Mesothelial cell of epicardium (in vitro differentiated cells): ENCODE measurements around the gene NCR2. TPM values are rescaled to one million over a fixed set of nuclear protein-coding genes. Genes with fewer than 3 reads are reported as not detected.
A peak's percentile ranks its signal among the peaks of the same experiment; 100 is the strongest.

ENCODE experiments used
- DNase-seq, 2 experiments: peaks; one replicate each; pipeline ENCODE4 v3.0.0; 2021; ENCODE audit warnings: low spot score in 2 of 2; ENCODE audit not compliant: unreplicated experiment in 2 of 2
- H3K27ac Mint-ChIP-seq: 2 replicates; pipeline ENCODE4 v1.8.0; 2021; ENCODE audit warnings: mixed read lengths
- H3K27me3 Mint-ChIP-seq: 2 replicates; pipeline ENCODE4 v1.8.0; 2021; ENCODE audit warnings: low read depth, mixed read lengths
- H3K36me3 Mint-ChIP-seq: 2 replicates; pipeline ENCODE4 v1.8.0; 2021; ENCODE audit warnings: mixed read lengths
- H3K4me1 Mint-ChIP-seq: 2 replicates; pipeline ENCODE4 v1.8.0; 2021; ENCODE audit warnings: mixed read lengths
- H3K4me3 Mint-ChIP-seq: 2 replicates; pipeline ENCODE4 v1.8.0; 2021; ENCODE audit warnings: mild to moderate bottlenecking, moderate library complexity, mixed read lengths
- H3K9me3 Mint-ChIP-seq: 2 replicates; pipeline ENCODE4 v1.8.0; 2021; ENCODE audit warnings: mixed read lengths
- total RNA-seq: library from RNA; stranded (reverse); gene quantifications from 3 replicates; pipeline ENCODE4 v1.2.1, GENCODE V29; 2021
- TF ChIP-seq, protein P1 (sequence below): fragments of 200-600 bp; sonication (generic); IDR thresholded peaks from one replicate; pipeline ENCODE4 v1.5.0; 2021; ENCODE audit warnings: antibody characterized with exemption; ENCODE audit not compliant: unreplicated experiment

NCR2 gene
- total RNA-seq, 1 donor from 2014 or later: not detected

DNA sequence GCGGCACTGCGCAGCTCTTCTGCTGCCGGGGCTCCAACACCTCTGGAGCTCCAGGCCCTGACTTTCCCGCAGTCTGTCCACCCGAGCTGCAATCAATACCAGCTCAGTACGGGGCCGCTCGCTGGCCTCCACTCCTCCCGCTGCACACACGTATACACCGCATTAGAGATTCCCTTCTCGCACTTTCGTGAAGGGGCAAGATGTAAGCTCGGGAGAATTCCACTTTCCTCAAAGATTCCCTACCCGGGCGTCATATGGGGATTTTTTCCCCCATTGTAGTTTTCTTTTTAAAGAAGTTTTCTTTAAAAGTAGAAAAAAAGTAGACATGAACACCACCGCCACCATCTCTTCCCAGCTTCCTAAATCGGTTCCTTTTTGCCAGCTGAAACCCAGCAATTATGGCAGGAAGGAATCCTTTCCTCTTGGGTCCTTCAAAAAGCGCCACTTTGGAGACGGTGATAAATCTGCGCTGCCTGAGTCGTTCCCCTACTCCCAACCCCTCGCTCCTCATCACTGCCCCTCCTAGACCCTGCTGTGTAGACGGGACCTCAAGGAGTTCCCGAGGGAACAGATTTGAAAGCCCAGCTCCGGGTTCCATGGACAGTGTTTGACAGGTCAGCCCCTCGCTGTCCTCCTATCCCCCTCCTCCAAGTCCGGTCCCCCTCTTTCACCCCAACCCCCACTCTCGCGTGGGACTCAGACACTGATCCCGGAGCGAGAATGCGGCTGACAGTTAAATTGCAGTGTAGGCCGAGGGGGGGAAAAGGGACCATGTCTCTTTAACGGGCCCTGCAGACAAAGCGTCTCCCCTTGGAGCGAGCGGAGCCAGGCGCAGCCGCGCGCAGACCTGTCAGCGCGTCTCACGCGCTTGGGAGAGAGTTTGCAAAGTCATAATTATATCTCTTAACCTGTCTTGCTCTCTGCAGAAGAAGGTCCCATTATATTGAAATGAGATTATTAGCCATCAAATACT, 39.5 kb downstream of the NCR2 start:
- peaks cover 55% of the 10 kb centered on the region for H3K4me1 Mint-ChIP-seq
- TF ChIP-seq, protein P1, sequence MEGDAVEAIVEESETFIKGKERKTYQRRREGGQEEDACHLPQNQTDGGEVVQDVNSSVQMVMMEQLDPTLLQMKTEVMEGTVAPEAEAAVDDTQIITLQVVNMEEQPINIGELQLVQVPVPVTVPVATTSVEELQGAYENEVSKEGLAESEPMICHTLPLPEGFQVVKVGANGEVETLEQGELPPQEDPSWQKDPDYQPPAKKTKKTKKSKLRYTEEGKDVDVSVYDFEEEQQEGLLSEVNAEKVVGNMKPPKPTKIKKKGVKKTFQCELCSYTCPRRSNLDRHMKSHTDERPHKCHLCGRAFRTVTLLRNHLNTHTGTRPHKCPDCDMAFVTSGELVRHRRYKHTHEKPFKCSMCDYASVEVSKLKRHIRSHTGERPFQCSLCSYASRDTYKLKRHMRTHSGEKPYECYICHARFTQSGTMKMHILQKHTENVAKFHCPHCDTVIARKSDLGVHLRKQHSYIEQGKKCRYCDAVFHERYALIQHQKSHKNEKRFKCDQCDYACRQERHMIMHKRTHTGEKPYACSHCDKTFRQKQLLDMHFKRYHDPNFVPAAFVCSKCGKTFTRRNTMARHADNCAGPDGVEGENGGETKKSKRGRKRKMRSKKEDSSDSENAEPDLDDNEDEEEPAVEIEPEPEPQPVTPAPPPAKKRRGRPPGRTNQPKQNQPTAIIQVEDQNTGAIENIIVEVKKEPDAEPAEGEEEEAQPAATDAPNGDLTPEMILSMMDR: no peak
- peak overlapping the region; percentile 67 for H3K27ac Mint-ChIP-seq

DNA sequence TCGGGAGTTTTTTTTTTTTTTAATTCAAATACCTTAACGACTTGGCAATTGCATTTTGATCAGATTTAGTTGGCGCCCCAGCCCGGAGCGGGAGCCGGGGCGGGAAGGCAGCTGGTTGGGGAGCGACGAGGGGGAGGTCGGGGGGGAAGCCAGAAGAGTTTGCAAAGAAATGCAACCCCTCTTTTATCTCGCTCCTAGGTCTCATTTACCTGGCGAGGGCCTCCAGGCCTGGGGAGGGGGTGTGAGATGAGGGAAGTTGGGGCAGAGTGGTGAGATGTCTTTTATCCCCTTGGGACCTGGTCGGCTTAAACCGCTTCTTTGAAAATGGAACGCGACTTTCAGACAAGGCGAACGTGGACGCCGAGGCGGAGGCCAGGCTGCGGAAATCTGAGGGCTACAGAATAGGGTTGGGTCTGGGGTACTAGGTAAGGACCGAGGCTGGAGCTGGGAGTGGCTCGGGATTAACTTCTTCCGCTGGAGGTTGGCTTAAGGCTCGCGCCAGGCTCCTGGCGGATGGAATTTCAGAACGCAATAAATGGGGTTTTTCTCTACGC, 40.3 kb downstream of the NCR2 start:
- peaks cover 52% of the 10 kb centered on the region for H3K4me1 Mint-ChIP-seq
- H3K4me3 Mint-ChIP-seq: peak overlapping the region; percentile 62
- H3K27ac Mint-ChIP-seq: peak overlapping the region; percentile 67
- H3K9me3 Mint-ChIP-seq: peaks cover 6% of the 10 kb centered on the region
- peaks cover 93% of the 10 kb centered on the region for H3K27me3 Mint-ChIP-seq
- no peak for DNase-seq
- no peaks in the 10 kb centered on the region for H3K36me3 Mint-ChIP-seq
- TF ChIP-seq, protein P1: no peak

More for the DNA sequence above, 39.5 kb downstream of the NCR2 start:
- no peaks in the 10 kb centered on the region for H3K36me3 Mint-ChIP-seq
- peaks cover 6% of the 10 kb centered on the region for H3K9me3 Mint-ChIP-seq
- H3K4me3 Mint-ChIP-seq: peak overlapping the region; percentile 62
- H3K27me3 Mint-ChIP-seq: peaks cover 92% of the 10 kb centered on the region
- peak in 1 of 2 experiments; percentile 54 for DNase-seq

DNA sequence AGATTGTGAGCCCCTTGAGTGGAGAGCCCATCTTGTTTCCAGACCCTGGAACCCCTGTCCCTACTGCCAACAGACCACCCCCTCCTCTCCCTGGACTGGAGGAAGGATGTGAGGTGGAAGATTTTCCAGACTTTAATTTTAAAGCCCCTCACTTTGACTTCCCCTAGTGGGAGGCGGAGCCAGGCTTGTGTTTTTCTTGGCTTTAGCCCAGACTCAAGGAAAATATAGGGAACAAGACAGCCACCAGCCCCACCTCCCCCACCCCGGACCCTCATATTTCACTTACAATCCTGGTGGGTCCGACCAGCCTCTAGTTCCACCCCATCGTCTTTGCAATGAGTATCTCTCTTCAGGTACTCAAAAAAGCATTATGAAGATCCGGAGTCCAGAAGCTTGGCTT, 40.8 kb downstream of the NCR2 start:
- Mint-ChIP-seq H3K36me3 (no peaks in the 10 kb centered on the region), H3K27me3 (peaks cover 93% of the 10 kb centered on the region), H3K4me3 (peak overlapping the region; percentile 62), H3K27ac (no peak overlapping the region), H3K9me3 (peaks cover 6% of the 10 kb centered on the region), H3K4me1 (peaks cover 50% of the 10 kb centered on the region)
- no peak for DNase-seq
- TF ChIP-seq, protein P1: no peak

DNA sequence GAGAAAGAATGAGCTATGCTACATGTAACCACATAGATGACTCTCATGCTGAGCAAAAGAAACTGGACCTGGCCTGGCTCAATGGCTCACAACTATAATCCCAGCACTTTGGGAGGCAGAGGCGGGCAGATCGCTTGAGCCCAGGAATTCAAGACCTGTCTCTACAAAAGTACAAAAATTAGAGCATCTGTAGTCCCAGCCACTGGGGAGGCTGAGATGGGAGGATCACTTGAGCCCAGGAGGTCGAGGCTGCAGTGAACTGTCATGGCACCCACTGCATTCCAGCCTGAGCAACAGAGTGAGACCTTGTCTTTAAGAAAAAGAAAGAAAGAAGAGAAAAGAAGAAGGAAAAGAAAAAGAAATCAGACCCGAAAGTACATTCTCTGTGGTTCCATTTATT, 41.7 kb downstream of the NCR2 start:
- no peaks in the 10 kb centered on the region for H3K36me3 Mint-ChIP-seq
- H3K4me3 Mint-ChIP-seq: no peak overlapping the region
- DNase-seq: no peak
- no peak overlapping the region for H3K27ac Mint-ChIP-seq
- TF ChIP-seq, protein P1: no peak
- H3K9me3 Mint-ChIP-seq: peaks cover 6% of the 10 kb centered on the region
- peaks cover 92% of the 10 kb centered on the region for H3K27me3 Mint-ChIP-seq
- peaks cover 42% of the 10 kb centered on the region for H3K4me1 Mint-ChIP-seq

DNA sequence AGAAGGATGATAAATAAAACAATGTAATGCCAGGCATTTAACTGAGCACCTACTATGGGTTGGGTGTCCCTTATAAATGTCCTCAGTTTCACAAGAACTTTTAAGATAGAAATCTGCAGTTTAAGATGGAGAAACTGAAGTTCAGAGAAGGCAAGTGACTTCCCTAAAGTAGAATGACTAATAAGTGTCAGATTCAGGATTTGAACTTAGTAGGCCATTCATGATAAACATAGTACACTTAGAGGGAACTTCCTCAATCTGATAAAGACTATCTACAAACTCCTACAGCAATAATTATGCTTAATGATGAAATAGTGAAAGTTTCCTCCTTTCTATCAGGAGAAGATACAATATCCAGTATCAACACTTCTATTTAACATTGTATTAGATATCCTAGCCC, 43.9 kb downstream of the NCR2 start:
- Mint-ChIP-seq H3K4me3 (no peak overlapping the region), H3K27ac (no peak overlapping the region), H3K27me3 (peaks cover 88% of the 10 kb centered on the region), H3K4me1 (peaks cover 26% of the 10 kb centered on the region), H3K9me3 (peaks cover 6% of the 10 kb centered on the region), H3K36me3 (no peaks in the 10 kb centered on the region)
- no peak for DNase-seq
- TF ChIP-seq, protein P1: no peak
